GM04503 (cell line): ENCODE measurements around the gene TPT1.
"Not testable (repeated sequence)": the region's sequence is repeated elsewhere in the genome, so short reads cannot be mapped to it uniquely, and the experiment has no call there.

Experiments used
- DNase-seq: peaks from one replicate; pipeline ENCODE4 v3.0.0-alpha.2; 2012; ENCODE audit warnings: low read depth

The TPT1 gene

GRCh38 chr13:45367358-45367757 is 26.4 kb upstream of the TPT1 start:
- DNase-seq, result peak; percentile 34

- DNase-seq, result no peak
Measured at GRCh38 chr13:45365558-45365885, 24.5 kb upstream of the TPT1 start.

GRCh38 chr13:45364876-45365557 is 24.0 kb upstream of the TPT1 start:
- no peak for DNase-seq

- no peak for DNase-seq
Measured at GRCh38 chr13:45362939-45363338, 22.0 kb upstream of the TPT1 start.

- DNase-seq, result no peak
Measured at GRCh38 chr13:45361596-45362206, 20.7 kb upstream of the TPT1 start.

- no peak for DNase-seq
Measured at GRCh38 chr13:45356966-45357672, 16.1 kb upstream of the TPT1 start.

GRCh38 chr13:45353895-45354294 is 12.9 kb upstream of the TPT1 start:
- no peak for DNase-seq

GRCh38 chr13:45352031-45352430 is 11.0 kb upstream of the TPT1 start:
- no peak for DNase-seq

- no peak for DNase-seq
Measured at GRCh38 chr13:45350152-45350551, 9.2 kb upstream of the TPT1 start.

- DNase-seq, result no peak
Measured at GRCh38 chr13:45349438-45349837, 8.5 kb upstream of the TPT1 start.

GRCh38 chr13:45344064-45344463 is 3.1 kb upstream of the TPT1 start:
- not testable (repeated sequence) for DNase-seq

GRCh38 chr13:45343102-45343501 is 2.1 kb upstream of the TPT1 start:
- DNase-seq, result not testable (repeated sequence)

- DNase-seq, result not testable (repeated sequence)
Measured at GRCh38 chr13:45342668-45343067, 1.7 kb upstream of the TPT1 start.

GRCh38 chr13:45341799-45342500 is 967 bp upstream of the TPT1 start:
- peak; percentile 35 for DNase-seq

GRCh38 chr13:45340422-45341033 is 455 bp downstream of the TPT1 start:
- peak; percentile 64 for DNase-seq

- no peak for DNase-seq
Measured at GRCh38 chr13:45339867-45340266, 1.1 kb downstream of the TPT1 start.

GRCh38 chr13:45339399-45339798 is 1.6 kb downstream of the TPT1 start:
- no peak for DNase-seq

GRCh38 chr13:45337803-45338202 is 3.2 kb downstream of the TPT1 start:
- no peak for DNase-seq

- DNase-seq, result no peak
Measured at GRCh38 chr13:45337395-45337794, 3.6 kb downstream of the TPT1 start.

- no peak for DNase-seq
Measured at GRCh38 chr13:45336025-45336800, 4.8 kb downstream of the TPT1 start.

GRCh38 chr13:45335397-45336024 is 5.5 kb downstream of the TPT1 start:
- no peak for DNase-seq
